Small intestine (tissue), 7 donors: Measurements from ENCODE around the gene ABCF2. TPM values are rescaled to one million over a fixed set of nuclear protein-coding genes. Genes with fewer than 3 reads are reported as not detected.

ENCODE experiments used
- DNase-seq, 2 donors: peaks; one replicate each; pipeline versions ENCODE4 v3.0.0 to v3.0.0-alpha.2; 2013
- FAIRE-seq: peaks from 2 replicates; lab custom pipeline; 2012; peaks lifted over from hg19 to GRCh38; lab: Jason Lieb, UNC
- H3K27ac ChIP-seq, 3 donors: one replicate each; pipeline ENCODE4 v1.5.1; 2013; ENCODE audit warnings: low read length in 2 of 3, mild to moderate bottlenecking in 2 of 3, control low read depth in 1 of 3, inconsistent platforms in 1 of 3, low read depth in 1 of 3, moderate library complexity in 1 of 3
- H3K27me3 ChIP-seq, 3 donors: one replicate each; pipeline ENCODE4 v1.6.1; 2013; ENCODE audit warnings: low read length in 3 of 3, inconsistent platforms in 1 of 3; ENCODE audit not compliant: control insufficient read depth in 3 of 3, insufficient read depth in 3 of 3
- H3K36me3 ChIP-seq, 3 donors: one replicate each; pipeline ENCODE4 v1.6.1; 2013; ENCODE audit warnings: low read length in 3 of 3, inconsistent platforms in 1 of 3, low read depth in 1 of 3, mild to moderate bottlenecking in 1 of 3, moderate library complexity in 1 of 3; ENCODE audit not compliant: control insufficient read depth in 3 of 3, insufficient read depth in 2 of 3
- H3K4me1 ChIP-seq, 3 donors: one replicate each; pipeline ENCODE4 v1.6.1; 2013; ENCODE audit warnings: low read length in 2 of 3, inconsistent platforms in 1 of 3, low read depth in 1 of 3, mild to moderate bottlenecking in 1 of 3, moderate library complexity in 1 of 3; ENCODE audit not compliant: control insufficient read depth in 3 of 3, insufficient read depth in 2 of 3
- H3K4me3 ChIP-seq, 3 donors: one replicate each; pipeline ENCODE4 v1.5.1; 2013; ENCODE audit warnings: low read length in 3 of 3, control low read depth in 1 of 3, inconsistent platforms in 1 of 3, low read depth in 1 of 3, mild to moderate bottlenecking in 1 of 3, moderate library complexity in 1 of 3
- H3K9me3 ChIP-seq, 2 donors: one replicate each; pipeline ENCODE4 v1.6.1; 2013; ENCODE audit warnings: low read depth in 1 of 2, low read length in 1 of 2; ENCODE audit not compliant: control insufficient read depth in 2 of 2, insufficient read depth in 1 of 2
- WGBS, 3 donors: extraction: QIAGEN DNeasy Blood & Tissue Kit; methylation state at CpG; one replicate each; pipeline ENCODE4 v1.1.7; 2013; 5-methylcytosine and 5-hydroxymethylcytosine counted together
- polyA plus RNA-seq, 4 donors: library from polyadenylated mRNA; stranded (reverse) in 3 of 4; unstranded in 1 of 4; fragments of 200-250 nt in 3 of 4; fragments of 120-200 nt in 1 of 4; gene quantifications; one replicate each; pipeline versions ENCODE4 v1.2.1 to v1.2.3, GENCODE V29; 2013
- donor health status: healthy with polysubstance abuse.
- donor health status: control.
- donor health status: control.
- donor health status: Bipolar disorder and iron deficiency.
- donor health status: healthy.

Gene ABCF2
- polyA plus RNA-seq, 4 donors, result 11.0 to 23.7 (median 13.5) TPM

DNA sequence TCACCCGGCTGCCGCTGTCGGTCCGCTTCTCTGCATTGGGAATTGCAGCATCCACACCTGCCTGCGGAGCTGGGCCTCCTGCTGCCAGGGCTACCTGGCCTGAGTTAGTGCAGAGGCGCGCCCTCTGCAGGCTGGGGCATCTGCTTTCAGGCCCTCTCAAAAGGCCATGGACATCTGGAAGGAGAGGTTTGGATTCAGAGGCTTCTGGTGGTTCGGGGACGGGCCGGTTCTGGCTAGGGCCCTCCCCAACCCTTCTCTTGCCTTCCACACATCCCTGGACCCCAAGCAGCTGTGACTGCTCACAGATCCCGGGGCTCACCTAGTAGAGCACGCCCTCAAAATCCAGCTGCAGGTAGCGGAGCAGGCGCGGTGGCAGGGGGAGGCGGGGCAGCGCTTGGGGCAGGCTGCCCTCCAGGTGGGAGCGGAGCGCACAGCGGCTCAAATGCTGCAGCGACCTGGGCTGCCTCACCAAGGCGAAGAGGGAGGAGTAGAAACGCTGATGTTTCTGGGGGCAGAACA is 51.2 kb downstream of the ABCF2 start:
- Histone ChIP-seq H3K36me3 (no peaks in the 10 kb centered on the region), H3K27me3 (peaks cover 0 to 51% (median 0%) of the 10 kb centered on the region in 3 donors), H3K4me3 (no peak overlapping the region), H3K4me1 (no peaks in the 10 kb centered on the region), H3K27ac (no peak overlapping the region), H3K9me3 (peaks cover 0 to 19% of the 10 kb centered on the region in 2 donors)
- WGBS, 3 donors, result 62 to 72% (median 70%) methylated on average over 23 of the region's 23 CpGs
- FAIRE-seq (no peak), DNase-seq (no peak)

DNA sequence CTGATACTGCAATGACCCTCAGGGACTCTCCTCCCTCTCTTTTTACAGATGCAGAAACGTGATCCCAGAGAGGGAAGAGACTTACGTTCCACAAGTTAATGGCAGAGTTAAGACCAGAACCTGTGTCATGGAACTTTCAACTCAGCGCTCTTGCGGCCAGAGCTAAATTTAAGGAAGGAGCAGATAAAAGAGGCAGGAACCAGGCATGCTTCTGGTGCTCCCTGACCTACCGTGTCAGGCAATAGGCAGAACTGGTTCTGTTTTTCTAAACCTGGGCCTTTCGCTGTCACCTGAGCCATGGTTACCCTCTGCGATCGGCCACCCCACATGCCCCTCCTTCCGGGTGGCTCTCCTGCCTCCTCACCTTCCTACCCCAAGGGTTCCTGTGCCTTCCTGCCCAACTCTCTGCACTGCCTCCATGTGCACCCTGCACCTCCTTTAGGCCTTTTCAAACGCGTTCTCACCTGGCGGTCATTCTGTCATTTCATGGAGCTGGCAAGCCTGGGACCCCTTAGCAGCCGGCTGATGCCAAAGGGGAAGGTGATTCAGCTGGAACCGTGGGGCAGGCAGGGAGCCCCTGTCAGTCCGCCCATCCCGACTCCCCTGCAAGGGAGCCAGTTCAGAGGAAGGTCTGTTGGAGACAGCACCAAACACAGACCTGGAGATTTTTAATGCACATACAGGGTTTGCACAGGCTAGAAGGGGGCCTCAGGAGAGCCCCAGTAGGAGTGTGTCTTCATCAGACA is 51.8 kb downstream of the ABCF2 start:
- WGBS, 3 donors, result 80 to 81% (median 80%) methylated on average over 16 of the region's 16 CpGs

DNA sequence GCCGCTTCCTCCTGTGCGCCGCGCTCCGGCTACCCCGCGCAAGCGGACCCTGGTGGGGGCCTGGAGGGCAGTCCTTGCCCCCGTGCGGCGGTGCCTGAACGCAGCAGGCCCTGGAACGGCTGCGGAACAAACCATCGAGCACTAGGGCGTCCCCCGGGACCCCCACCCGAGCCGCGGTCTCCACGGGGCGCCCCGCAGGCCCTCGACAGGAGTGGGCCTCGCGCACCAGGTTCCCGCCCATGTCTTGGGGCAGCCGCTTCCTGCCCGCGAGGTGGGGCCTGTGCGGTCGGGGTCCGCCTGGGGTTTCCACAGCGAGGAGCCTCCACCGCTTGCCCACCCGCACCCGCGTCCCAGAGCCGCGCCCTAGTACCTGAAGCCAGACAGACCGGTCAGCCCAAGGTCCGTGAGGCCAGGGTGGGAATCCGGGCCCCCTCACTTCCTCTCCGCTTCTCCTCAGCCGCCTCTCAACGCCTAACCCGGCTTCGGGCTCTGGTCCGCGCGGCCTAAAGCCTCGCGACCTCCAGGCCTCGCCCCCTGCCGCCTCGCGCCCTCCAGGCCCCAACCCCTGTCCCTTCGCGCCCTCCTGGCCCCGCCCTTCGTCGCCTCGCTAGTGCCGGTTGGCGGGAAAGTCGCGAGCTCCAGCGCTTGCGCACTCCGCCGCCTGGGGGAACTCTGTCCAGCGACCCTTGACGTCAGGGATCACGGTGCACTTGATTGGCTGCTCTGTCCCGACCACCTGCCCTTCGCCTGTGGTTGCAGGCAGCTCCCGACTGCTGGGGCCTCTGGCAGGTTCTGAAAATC is 52.6 kb downstream of the ABCF2 start:
- peaks cover 0 to 19% of the 10 kb centered on the region in 2 donors for H3K9me3 ChIP-seq
- peak in 1 of 2 donors; percentile 32 for DNase-seq
- H3K36me3 ChIP-seq, result no peaks in the 10 kb centered on the region
- no peak overlapping the region for H3K4me3 ChIP-seq
- peaks cover 0 to 56% (median 0%) of the 10 kb centered on the region in 3 donors for H3K27me3 ChIP-seq
- H3K4me1 ChIP-seq, result no peaks in the 10 kb centered on the region
- no peak overlapping the region for H3K27ac ChIP-seq
- no peak for FAIRE-seq
- 63 to 74% (median 70%) methylated on average over 66 to 77 of the region's 77 CpGs for WGBS, 3 donors

More for the DNA sequence above, 51.8 kb downstream of the ABCF2 start:
- H3K9me3 ChIP-seq, result peaks cover 0 to 19% of the 10 kb centered on the region in 2 donors
- FAIRE-seq (no peak), DNase-seq (no peak)
- H3K4me3 ChIP-seq, result no peak overlapping the region
- no peaks in the 10 kb centered on the region for H3K4me1 ChIP-seq
- H3K27ac ChIP-seq, result no peak overlapping the region
- no peaks in the 10 kb centered on the region for H3K36me3 ChIP-seq
- peaks cover 0 to 56% (median 0%) of the 10 kb centered on the region in 3 donors for H3K27me3 ChIP-seq

DNA sequence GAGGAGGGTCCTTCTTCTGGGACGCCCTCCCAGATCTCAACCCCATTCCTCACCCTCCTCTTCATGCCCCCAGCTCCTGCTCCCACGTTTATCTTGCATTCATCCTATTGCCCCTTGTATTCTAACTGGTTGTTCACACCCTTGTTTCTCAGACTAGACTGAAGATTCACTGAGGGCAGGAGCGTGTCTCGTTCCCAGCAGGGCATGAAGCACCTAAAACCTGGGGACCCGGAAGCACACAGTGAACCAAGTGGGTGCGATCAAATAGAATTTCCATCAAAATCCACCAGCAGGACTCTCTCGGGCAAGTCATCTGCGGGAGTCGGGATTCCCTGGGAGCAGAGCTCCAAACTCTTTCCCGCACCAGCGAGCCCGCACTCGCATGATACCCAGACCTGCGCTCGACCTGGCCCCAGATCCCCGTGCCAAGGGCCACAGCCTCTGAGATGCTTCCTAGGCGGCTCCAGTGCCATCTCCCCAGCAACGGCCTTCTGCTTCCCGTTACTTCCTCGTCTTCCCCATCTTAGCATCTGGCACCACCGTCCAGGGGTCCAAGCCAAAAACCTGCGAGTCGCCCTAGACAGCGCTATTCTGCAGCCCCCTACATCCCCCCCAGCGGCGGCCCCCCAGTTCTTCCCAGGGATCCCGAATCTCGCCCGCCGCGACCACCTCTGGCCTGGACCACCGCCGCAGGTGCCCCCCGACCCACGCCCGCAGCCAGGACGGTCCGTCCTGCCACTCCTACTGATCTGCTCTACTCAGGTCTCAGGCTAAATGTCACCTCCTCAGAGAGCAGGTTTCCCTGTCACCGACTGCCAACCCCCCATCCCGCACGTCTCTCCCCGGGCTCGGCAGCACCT is 53.4 kb downstream of the ABCF2 start:
- Histone ChIP-seq H3K36me3 (no peaks in the 10 kb centered on the region), H3K9me3 (peaks cover 0 to 19% of the 10 kb centered on the region in 2 donors), H3K4me3 (no peak overlapping the region), H3K27me3 (peaks cover 0 to 60% (median 0%) of the 10 kb centered on the region in 3 donors), H3K27ac (no peak overlapping the region), H3K4me1 (no peaks in the 10 kb centered on the region)
- DNase-seq, result no peak
- FAIRE-seq, result no peak
- WGBS, 3 donors, result 83 to 87% (median 86%) methylated on average over 42 to 43 of the region's 43 CpGs

DNA sequence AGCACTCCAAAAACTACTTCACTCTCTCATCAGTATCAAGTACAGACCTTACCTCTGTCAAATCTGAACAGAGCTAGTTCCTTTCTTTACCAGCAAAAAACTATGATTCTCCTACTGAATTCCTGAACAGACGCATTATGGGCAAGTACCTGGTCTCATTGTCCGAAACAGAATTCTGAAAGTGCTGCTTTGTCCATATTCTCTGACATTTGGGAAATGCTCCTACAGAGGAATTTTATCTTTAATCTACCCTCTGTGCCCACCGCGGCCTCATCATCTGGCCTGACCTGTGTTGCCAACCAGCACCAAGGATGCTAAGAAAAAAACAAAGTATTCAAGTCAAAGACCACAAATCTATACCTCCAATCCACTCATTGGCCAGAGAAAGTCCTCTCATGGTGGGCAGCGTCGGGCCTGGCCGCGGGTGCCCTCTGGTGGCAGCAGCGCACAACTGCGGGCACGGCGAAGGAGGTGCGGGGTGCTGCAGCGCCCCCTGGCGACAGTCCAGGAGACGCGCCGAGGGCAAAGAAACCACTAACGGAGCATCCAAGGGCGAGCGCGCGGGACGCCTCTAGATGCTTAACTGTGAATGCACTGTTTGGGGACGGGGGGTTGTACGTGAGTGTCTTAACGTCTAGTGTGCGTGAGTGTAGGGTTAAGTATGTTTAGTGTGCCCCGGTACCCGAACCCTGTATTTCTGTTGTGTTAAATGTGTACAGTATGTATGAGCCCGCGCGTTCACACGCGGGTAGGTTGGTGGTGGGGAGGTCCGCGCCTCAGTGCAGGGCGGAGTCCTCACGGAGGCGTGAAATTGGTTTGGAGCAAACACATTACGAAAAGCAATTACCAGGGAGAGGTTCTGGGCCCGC is 54.5 kb downstream of the ABCF2 start:
- DNase-seq (peak; percentile 64 to 81), FAIRE-seq (no peak)
- Histone ChIP-seq H3K4me1 (peaks cover 0 to 2% (median 0%) of the 10 kb centered on the region in 3 donors), H3K27me3 (peaks cover 0 to 67% (median 6%) of the 10 kb centered on the region in 3 donors), H3K27ac (no peak overlapping the region), H3K9me3 (peaks cover 0 to 19% of the 10 kb centered on the region in 2 donors), H3K36me3 (no peaks in the 10 kb centered on the region), H3K4me3 (no peak overlapping the region)
- WGBS, 3 donors, result 19 to 22% (median 20%) methylated on average over 42 of the region's 42 CpGs

DNA sequence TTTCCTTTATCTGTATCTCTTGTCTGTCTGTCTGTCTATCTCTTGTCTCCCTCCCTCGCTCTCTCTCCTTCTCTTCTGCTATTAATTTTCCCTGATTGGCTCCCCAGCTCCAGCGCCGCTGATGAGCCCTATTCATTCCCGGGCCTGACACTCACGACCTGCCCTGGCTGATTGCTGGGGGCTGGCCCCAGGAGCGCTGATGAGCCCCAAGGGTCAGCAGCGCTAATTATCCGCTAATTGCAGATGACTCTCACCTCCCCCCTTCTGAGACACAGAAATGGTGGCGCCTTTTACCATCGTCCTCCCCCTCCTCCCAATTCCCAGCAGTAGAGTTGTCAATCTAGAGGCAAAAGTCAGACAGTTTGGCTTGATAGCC is 58.2 kb downstream of the ABCF2 start:
- no peak for FAIRE-seq
- Histone ChIP-seq H3K27me3 (peaks cover 10 to 73% (median 21%) of the 10 kb centered on the region in 3 donors), H3K36me3 (no peaks in the 10 kb centered on the region), H3K4me1 (peaks cover 0 to 4% (median 0%) of the 10 kb centered on the region in 3 donors), H3K9me3 (peaks cover 0 to 11% of the 10 kb centered on the region in 2 donors), H3K4me3 (no peak overlapping the region), H3K27ac (no peak overlapping the region)
- 35 to 48% (median 44%) methylated on average over 10 of the region's 10 CpGs for WGBS, 3 donors
- DNase-seq, result no peak

DNA sequence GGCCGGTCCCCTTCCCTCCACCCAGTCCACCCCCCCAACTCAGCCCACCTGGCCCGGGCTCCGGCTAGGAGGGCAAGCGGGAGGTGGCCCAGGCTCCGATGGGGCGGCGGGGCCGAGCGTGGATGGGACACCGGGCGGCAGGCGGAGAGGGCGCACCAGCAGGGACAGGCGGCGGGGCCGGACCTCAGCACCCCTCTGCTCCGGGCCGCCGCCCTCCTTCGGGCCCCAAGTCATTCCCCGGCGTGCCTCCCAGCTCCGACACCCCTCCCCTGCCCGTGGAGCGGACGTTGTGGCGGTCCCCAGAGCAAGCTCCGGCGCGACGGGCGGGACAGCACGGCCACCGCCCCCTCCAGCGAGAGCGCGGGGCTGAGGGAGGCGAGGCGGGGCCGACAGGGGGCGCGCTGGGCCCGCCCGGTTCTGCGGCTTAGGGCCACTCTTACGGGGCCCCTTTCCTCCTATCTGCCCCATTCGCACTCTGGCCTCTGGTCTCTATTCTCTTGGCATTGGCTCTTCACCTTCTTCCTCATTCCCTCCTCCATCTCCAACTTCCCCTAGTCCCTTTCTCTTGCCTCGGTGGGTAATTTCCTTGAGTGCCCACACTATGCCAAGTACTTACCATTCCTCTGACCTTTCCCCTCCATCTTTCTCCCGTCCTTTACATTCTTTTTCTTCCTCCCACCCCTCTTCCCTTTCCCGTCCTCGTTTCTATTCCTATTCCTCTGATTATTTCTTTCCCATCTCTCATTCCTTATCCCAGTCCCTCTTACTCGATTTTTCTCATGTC is 58.8 kb downstream of the ABCF2 start:
- H3K36me3 ChIP-seq, result no peaks in the 10 kb centered on the region
- WGBS, 3 donors, result 1 to 2% (median 1%) methylated on average over 42 to 52 of the region's 52 CpGs
- no peak overlapping the region for H3K27ac ChIP-seq
- H3K4me3 ChIP-seq, result peak overlapping the region in 1 of 3 donors; percentile 53
- peaks cover 0 to 5% of the 10 kb centered on the region in 2 donors for H3K9me3 ChIP-seq
- no peak for FAIRE-seq
- peak; percentile 25 to 75 for DNase-seq
- peaks cover 10 to 68% (median 21%) of the 10 kb centered on the region in 3 donors for H3K27me3 ChIP-seq
- peaks cover 0 to 4% (median 0%) of the 10 kb centered on the region in 3 donors for H3K4me1 ChIP-seq
